H9 (cell line): ENCODE results near the gene MYO5C. TPM values are rescaled to one million over a fixed set of nuclear protein-coding genes. Genes with fewer than 3 reads are reported as not detected.

Source experiments
- DNase-seq: peaks from one replicate; pipeline ENCODE4 v3.0.0-alpha.2; 2017
- H2AFZ ChIP-seq: one replicate; pipeline ENCODE4 v1.6.1; 2013; ENCODE audit warnings: mild to moderate bottlenecking, low read length, control low read depth, moderate library complexity
- H2AK5ac ChIP-seq: 2 replicates; pipeline ENCODE4 v1.6.1; 2013; ENCODE audit warnings: low read length, control low read depth, mixed read lengths; ENCODE audit not compliant: insufficient read length
- H2BK120ac ChIP-seq: one replicate; pipeline ENCODE4 v1.6.1; 2013; ENCODE audit warnings: low read depth, mild to moderate bottlenecking, low read length, control low read depth, inconsistent platforms; ENCODE audit not compliant: poor library complexity, severe bottlenecking
- H2BK12ac ChIP-seq: 2 replicates; pipeline ENCODE4 v1.6.1; 2013; ENCODE audit warnings: low read length, control low read depth, mixed read lengths, low read depth; ENCODE audit not compliant: insufficient read length
- H2BK15ac ChIP-seq: 2 replicates; pipeline ENCODE4 v1.6.1; 2013; ENCODE audit warnings: low read depth, low read length, control low read depth
- H2BK20ac ChIP-seq: one replicate; pipeline ENCODE4 v1.6.1; 2013; ENCODE audit warnings: low read depth, mild to moderate bottlenecking, low read length, control low read depth, inconsistent platforms; ENCODE audit not compliant: poor library complexity, severe bottlenecking
- H2BK5ac ChIP-seq: 2 replicates; pipeline ENCODE4 v1.6.1; 2013; ENCODE audit warnings: low read length, control low read depth, mixed read lengths; ENCODE audit not compliant: insufficient read length
- H3K14ac ChIP-seq: 2 replicates; pipeline ENCODE4 v1.6.1; 2013; ENCODE audit warnings: low read length, control low read depth; ENCODE audit not compliant: insufficient read depth
- H3K18ac ChIP-seq: 2 replicates; pipeline ENCODE4 v1.6.1; 2013; ENCODE audit warnings: low read depth, mild to moderate bottlenecking, mixed read lengths, low read length, control low read depth; ENCODE audit not compliant: insufficient read length
- H3K23ac ChIP-seq: 2 replicates; pipeline ENCODE4 v1.6.1; 2013; ENCODE audit warnings: low read length, control low read depth, mixed read lengths, low read depth; ENCODE audit not compliant: insufficient read length
- H3K23me2 ChIP-seq: 2 replicates; pipeline ENCODE4 v1.6.1; 2013; ENCODE audit warnings: low read depth, mild to moderate bottlenecking, mixed read lengths, low read length, control low read depth; ENCODE audit not compliant: insufficient read length, poor library complexity, severe bottlenecking
- H3K27ac ChIP-seq: 2 replicates; pipeline ENCODE4 v1.5.1; 2013; ENCODE audit warnings: low read length, control low read depth, mixed read lengths, low read depth; ENCODE audit not compliant: insufficient read length
- H3K27me3 ChIP-seq: 2 replicates; pipeline ENCODE4 v1.6.1; 2013; ENCODE audit warnings: low read length, control low read depth, inconsistent platforms; ENCODE audit not compliant: insufficient read depth
- H3K4ac ChIP-seq: 2 replicates; pipeline ENCODE4 v1.6.1; 2013; ENCODE audit warnings: low read depth, mild to moderate bottlenecking, control low read depth, inconsistent platforms, low read length, moderate library complexity
- H3K4me1 ChIP-seq: 2 replicates; pipeline ENCODE4 v1.6.1; 2013; ENCODE audit warnings: low read length, control low read depth, inconsistent platforms; ENCODE audit not compliant: insufficient read depth
- H3K4me2 ChIP-seq: 2 replicates; pipeline ENCODE4 v1.6.1; 2013; ENCODE audit warnings: low read length, control low read depth, mixed read lengths; ENCODE audit not compliant: insufficient read length, insufficient read depth
- H3K56ac ChIP-seq: 2 replicates; pipeline ENCODE4 v1.6.1; 2013; ENCODE audit warnings: low read depth, mild to moderate bottlenecking, mixed read lengths, low read length, control low read depth; ENCODE audit not compliant: insufficient read length
- H3K79me1 ChIP-seq: 2 replicates; pipeline ENCODE4 v1.6.1; 2013; ENCODE audit warnings: low read depth, mild to moderate bottlenecking, moderate library complexity, low read length, control low read depth, inconsistent platforms; ENCODE audit not compliant: insufficient read depth, poor library complexity, severe bottlenecking
- H3K79me2 ChIP-seq: 2 replicates; pipeline ENCODE4 v1.6.1; 2013; ENCODE audit warnings: low read length, control low read depth, inconsistent platforms; ENCODE audit not compliant: insufficient read depth
- H3K9ac ChIP-seq: 2 replicates; pipeline ENCODE4 v1.6.1; 2013; ENCODE audit warnings: low read length, control low read depth, mixed read lengths; ENCODE audit not compliant: insufficient read length; ENCODE audit errors: extremely low read depth
- H3K9me3 ChIP-seq: one replicate; pipeline ENCODE4 v1.6.1; 2013; ENCODE audit warnings: low read depth, low read length, inconsistent platforms; ENCODE audit not compliant: control insufficient read depth
- H3T11ph ChIP-seq: one replicate; pipeline ENCODE4 v1.6.1; 2013; ENCODE audit warnings: mild to moderate bottlenecking, low read length, control low read depth, inconsistent platforms
- H4K20me1 ChIP-seq: one replicate; pipeline ENCODE4 v1.6.1; 2013; ENCODE audit not compliant: control insufficient read depth, insufficient read length, insufficient read depth
- H4K5ac ChIP-seq: 2 replicates; pipeline ENCODE4 v1.6.1; 2013; ENCODE audit warnings: low read depth, mild to moderate bottlenecking, mixed read lengths, low read length, control low read depth; ENCODE audit not compliant: insufficient read length
- H4K8ac ChIP-seq: replicated peaks from 2 replicates; pipeline ENCODE4 v1.6.1; 2013; ENCODE audit warnings: low read length, control low read depth, mixed read lengths, low read depth; ENCODE audit not compliant: insufficient read length
- H4K91ac ChIP-seq: 2 replicates; pipeline ENCODE4 v1.6.1; 2013; ENCODE audit warnings: low read depth, mild to moderate bottlenecking, moderate library complexity, mixed read lengths, low read length, control low read depth; ENCODE audit not compliant: insufficient read length
- H3K27ac Mint-ChIP-seq, 3 experiments: 2 replicates in 2 of 3; 3 replicates in 1 of 3; pipeline ENCODE4 v1.8.0; 2020 to 2021; ENCODE audit warnings: mixed read lengths in 3 of 3, mild to moderate bottlenecking in 1 of 3, moderate library complexity in 1 of 3
- H3K27me3 Mint-ChIP-seq: 2 replicates; pipeline ENCODE4 v1.8.0; 2021; ENCODE audit warnings: low read depth, mild to moderate bottlenecking, moderate library complexity, mixed read lengths
- H3K36me3 Mint-ChIP-seq, 3 experiments: 2 replicates in 2 of 3; 3 replicates in 1 of 3; pipeline ENCODE4 v1.8.0; 2020 to 2021; ENCODE audit warnings: low read depth in 3 of 3, mixed read lengths in 3 of 3; ENCODE audit not compliant: insufficient read depth in 1 of 3
- H3K4me1 Mint-ChIP-seq, 2 experiments: 2 replicates each; pipeline ENCODE4 v1.8.0; 2020; ENCODE audit warnings: mixed read lengths in 2 of 2
- H3K4me3 Mint-ChIP-seq, 2 experiments: 2 replicates in 1 of 2; 3 replicates in 1 of 2; pipeline ENCODE4 v1.8.0; 2020 to 2021; ENCODE audit warnings: mild to moderate bottlenecking in 2 of 2, mixed read lengths in 2 of 2, moderate library complexity in 1 of 2
- H3K9me3 Mint-ChIP-seq, 2 experiments: 2 replicates in 1 of 2; 3 replicates in 1 of 2; pipeline ENCODE4 v1.8.0; 2020; ENCODE audit warnings: mild to moderate bottlenecking in 2 of 2, mixed read lengths in 2 of 2, moderate library complexity in 1 of 2
- WGBS: extraction: QIAGEN DNeasy Blood & Tissue Kit; methylation state at CpG from one replicate; pipeline ENCODE4 v1.1.7; 2013; ENCODE audit warnings: missing lambda C conversion rate, low lambda C conversion rate, mixed read lengths; ENCODE audit not compliant: insufficient read length; ENCODE audit errors: extremely low coverage; 5-methylcytosine and 5-hydroxymethylcytosine counted together
- total RNA-seq: library from RNA; stranded (reverse); gene quantifications from 2 replicates; pipeline ENCODE4 v1.2.1, GENCODE V29; 2021
- TF ChIP-seq, protein P1 (sequence below): fragments of 200-600 bp; sonication (generic); conservative IDR thresholded peaks from 3 replicates; pipeline ENCODE4 v1.8.0; 2021; ENCODE audit warnings: antibody characterized with exemption, mild to moderate bottlenecking

The MYO5C gene
- total RNA-seq, 1 experiment from 2014 or later = 22.2 TPM

DNA sequence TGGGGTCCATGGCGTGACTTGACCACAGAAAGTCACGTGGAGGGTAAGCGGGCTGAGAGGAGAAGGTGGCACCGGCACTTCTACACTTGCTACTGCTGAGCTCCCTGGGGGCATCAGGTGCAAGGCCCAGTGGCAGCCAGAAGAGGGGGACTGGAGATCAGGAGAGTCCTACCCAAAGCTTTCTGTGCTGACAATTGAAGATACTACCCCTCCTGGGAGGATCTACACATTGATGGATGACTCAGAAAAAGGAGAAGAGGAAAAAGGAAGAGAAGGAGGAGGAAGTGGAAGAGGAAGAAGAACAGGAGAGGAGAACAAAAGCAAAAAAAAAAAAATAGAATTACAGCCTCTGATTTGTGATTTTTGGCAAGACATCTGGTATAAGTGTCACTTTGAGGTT is 41.2 kb downstream of the MYO5C start:
- Mint-ChIP-seq H3K36me3 (peaks cover 0 to 52% (median 21%) of the 10 kb centered on the region in 3 experiments; a peak in 5 of 7 replicates), H3K4me3 (no peak overlapping the region), H3K27ac (peak overlapping the region in 1 of 3 experiments; percentile 12; a peak in 2 of 7 replicates), H3K9me3 (no peaks in the 10 kb centered on the region), H3K4me1 (peaks cover 24 to 25% of the 10 kb centered on the region in 2 experiments), H3K27me3 (peaks cover 1% of the 10 kb centered on the region; the same call in 1 of the 2 replicates)
- no peak overlapping the region for H3K23ac ChIP-seq
- no peak overlapping the region for H2BK120ac ChIP-seq
- H3K4me1 ChIP-seq = no peaks in the 10 kb centered on the region; the same call in 1 of the 2 replicates
- H4K5ac ChIP-seq = no peak overlapping the region
- H3K9ac ChIP-seq = no peak overlapping the region
- H3K79me2 ChIP-seq = no peaks in the 10 kb centered on the region
- TF ChIP-seq, protein P1, sequence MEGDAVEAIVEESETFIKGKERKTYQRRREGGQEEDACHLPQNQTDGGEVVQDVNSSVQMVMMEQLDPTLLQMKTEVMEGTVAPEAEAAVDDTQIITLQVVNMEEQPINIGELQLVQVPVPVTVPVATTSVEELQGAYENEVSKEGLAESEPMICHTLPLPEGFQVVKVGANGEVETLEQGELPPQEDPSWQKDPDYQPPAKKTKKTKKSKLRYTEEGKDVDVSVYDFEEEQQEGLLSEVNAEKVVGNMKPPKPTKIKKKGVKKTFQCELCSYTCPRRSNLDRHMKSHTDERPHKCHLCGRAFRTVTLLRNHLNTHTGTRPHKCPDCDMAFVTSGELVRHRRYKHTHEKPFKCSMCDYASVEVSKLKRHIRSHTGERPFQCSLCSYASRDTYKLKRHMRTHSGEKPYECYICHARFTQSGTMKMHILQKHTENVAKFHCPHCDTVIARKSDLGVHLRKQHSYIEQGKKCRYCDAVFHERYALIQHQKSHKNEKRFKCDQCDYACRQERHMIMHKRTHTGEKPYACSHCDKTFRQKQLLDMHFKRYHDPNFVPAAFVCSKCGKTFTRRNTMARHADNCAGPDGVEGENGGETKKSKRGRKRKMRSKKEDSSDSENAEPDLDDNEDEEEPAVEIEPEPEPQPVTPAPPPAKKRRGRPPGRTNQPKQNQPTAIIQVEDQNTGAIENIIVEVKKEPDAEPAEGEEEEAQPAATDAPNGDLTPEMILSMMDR = peak; percentile 38; the same call in 2 of the 3 replicates
- no peaks in the 10 kb centered on the region for H3K27me3 ChIP-seq
- H2BK20ac ChIP-seq = no peak overlapping the region
- H4K8ac ChIP-seq = no peak overlapping the region
- H3K9me3 ChIP-seq = no peaks in the 10 kb centered on the region
- no peak overlapping the region for H3K56ac ChIP-seq
- H3K4ac ChIP-seq = no peak overlapping the region
- H3T11ph ChIP-seq = no peak overlapping the region
- H3K27ac ChIP-seq = no peak overlapping the region
- H3K79me1 ChIP-seq = no peaks in the 10 kb centered on the region
- no peak overlapping the region for H2AFZ ChIP-seq
- no peak for DNase-seq
- no CpG with 5 or more reads among the region's 4 CpGs for WGBS
- H3K14ac ChIP-seq = no peak overlapping the region; the same call in 1 of the 2 replicates
- H2AK5ac ChIP-seq = no peak overlapping the region
- no peaks in the 10 kb centered on the region for H4K20me1 ChIP-seq
- no peak overlapping the region for H2BK12ac ChIP-seq
- H2BK5ac ChIP-seq = no peak overlapping the region
- H3K23me2 ChIP-seq = no peaks in the 10 kb centered on the region
- no peak overlapping the region for H3K4me2 ChIP-seq
- no peak overlapping the region for H4K91ac ChIP-seq
- no peak overlapping the region for H2BK15ac ChIP-seq
- H3K18ac ChIP-seq = no peak overlapping the region
